IMR-90 (cell line): ENCODE results near the gene TMEM131.

Experiments used
- CEBPB ChIP-seq: IDR thresholded peaks from 2 replicates; pipeline ENCODE4 v1.6.1; 2012; ENCODE audit warnings: low read depth, low read length, improper control_type of control experiment
- CHD1 ChIP-seq: IDR thresholded peaks from 2 replicates; pipeline ENCODE4 v1.6.1; 2012; ENCODE audit warnings: low read depth, low read length, improper control_type of control experiment
- CTCF ChIP-seq: conservative IDR thresholded peaks from 2 replicates; pipeline ENCODE4 v1.5.1; 2012; ENCODE audit warnings: mild to moderate bottlenecking, low read depth, low read length, improper control_type of control experiment
- FOS ChIP-seq: fragments of 150-350 bp; IDR thresholded peaks from 2 replicates; pipeline ENCODE4 v1.6.1; 2016; ENCODE audit warnings: low read depth, low read length
- MAFK ChIP-seq: IDR thresholded peaks from 2 replicates; pipeline ENCODE4 v1.6.1; 2012; ENCODE audit warnings: low read depth, low read length, improper control_type of control experiment
- MXI1 ChIP-seq: IDR thresholded peaks from 2 replicates; pipeline ENCODE4 v1.6.1; 2012; ENCODE audit warnings: low read depth, mild to moderate bottlenecking, low read length, moderate library complexity, borderline replicate concordance
- POLR2A ChIP-seq: IDR thresholded peaks from 2 replicates; pipeline ENCODE4 v1.6.1; 2012; ENCODE audit warnings: mild to moderate bottlenecking, low read depth, low read length
- RAD21 ChIP-seq: IDR thresholded peaks from 2 replicates; pipeline ENCODE4 v1.6.1; 2012; ENCODE audit warnings: low read length, improper control_type of control experiment
- RFX5 ChIP-seq: IDR thresholded peaks from 2 replicates; pipeline ENCODE4 v1.8.0; 2012; ENCODE audit warnings: low read depth, mild to moderate bottlenecking, low read length, moderate library complexity

- TF ChIP-seq CTCF (no peak), POLR2A (no peak), CEBPB (no peak), MAFK (no peak), RAD21 (no peak), CHD1 (no peak), FOS (no peak), RFX5 (no peak), MXI1 (no peak)
Observed at GRCh38 chr2:97808816-97809215, 186.9 kb downstream of the TMEM131 start.
